ENCODE results near the gene ARHGAP12.

Gene ARHGAP12

DNA sequence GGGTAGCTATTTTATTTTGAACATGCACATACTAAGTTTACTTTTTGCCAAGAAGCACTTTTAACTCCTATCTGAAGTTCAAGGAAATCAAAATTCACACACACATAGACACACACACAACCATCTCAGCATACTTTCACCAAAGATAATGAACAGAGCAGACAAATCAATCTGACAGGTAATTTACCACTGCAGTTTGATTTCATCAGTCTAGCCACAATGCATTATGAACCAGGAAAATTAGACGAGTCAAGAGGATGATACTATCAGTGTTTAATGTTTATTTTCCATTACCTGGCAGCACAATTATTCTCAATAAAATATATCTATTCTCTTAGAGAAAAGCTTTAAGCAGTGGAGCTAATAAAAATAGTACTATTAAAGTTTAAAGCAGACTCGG lies 147.9 kb downstream of the ARHGAP12 start:
- H4K12ac ChIP-seq (ENCODE audit: low read depth, low read length): no peak overlapping the region
- no peaks in the 10 kb centered on the region for H3K79me1 ChIP-seq (ENCODE audit: low read length)
- no peak overlapping the region for H3K27ac ChIP-seq (ENCODE audit: low read depth, low read length)
- no peak overlapping the region for H3K23ac ChIP-seq (ENCODE audit: low read length)
- no peak overlapping the region for H2BK12ac ChIP-seq (ENCODE audit: low read length)
- H2BK120ac ChIP-seq (ENCODE audit: insufficient read depth, low read length, poor library complexity): no peak overlapping the region
- no peak overlapping the region for H4K8ac ChIP-seq (ENCODE audit: low read depth, low read length)
- no peak overlapping the region for H3K18ac ChIP-seq (ENCODE audit: low read length)
- H3K27me3 ChIP-seq (ENCODE audit: insufficient read depth, low read length): no peaks in the 10 kb centered on the region
- no peak overlapping the region for H3K4me2 ChIP-seq (ENCODE audit: low read length)
- H2AFZ ChIP-seq (ENCODE audit: insufficient read depth, low read length, poor library complexity): no peak overlapping the region
- H3K4ac ChIP-seq (ENCODE audit: low read depth, low read length): no peak overlapping the region
- no peaks in the 10 kb centered on the region for H3K79me2 ChIP-seq (ENCODE audit: control insufficient read depth, insufficient read depth, low read length, poor library complexity)
- H4K91ac ChIP-seq (ENCODE audit: low read depth, low read length): no peak overlapping the region
- no peak for DNase-seq
- no CpG with 5 or more reads among the region's 2 CpGs for WGBS (ENCODE audit: extremely low coverage, insufficient coverage, insufficient read length)
- no peak overlapping the region for H3K14ac ChIP-seq (ENCODE audit: low read length)
- H3K36me3 ChIP-seq (ENCODE audit: control insufficient read depth in 1 of 2, insufficient read depth in 2 of 2, low read length in 2 of 2): no peaks in the 10 kb centered on the region
- no peak overlapping the region for H3K4me3 ChIP-seq (ENCODE audit: low read depth, low read length)
- no peak overlapping the region for H3K9ac ChIP-seq (ENCODE audit: low read length)
- no peaks in the 10 kb centered on the region for H3K4me1 ChIP-seq (ENCODE audit: control insufficient read depth in 1 of 2, insufficient read depth in 2 of 2, low read length in 2 of 2)
- H2BK5ac ChIP-seq (ENCODE audit: low read depth, low read length, poor library complexity): no peak overlapping the region
- H3K9me3 ChIP-seq (ENCODE audit: insufficient read depth, low read depth, low read length): peaks cover 8% of the 10 kb centered on the region
- H2AK5ac ChIP-seq (ENCODE audit: low read length): no peak overlapping the region

DNA sequence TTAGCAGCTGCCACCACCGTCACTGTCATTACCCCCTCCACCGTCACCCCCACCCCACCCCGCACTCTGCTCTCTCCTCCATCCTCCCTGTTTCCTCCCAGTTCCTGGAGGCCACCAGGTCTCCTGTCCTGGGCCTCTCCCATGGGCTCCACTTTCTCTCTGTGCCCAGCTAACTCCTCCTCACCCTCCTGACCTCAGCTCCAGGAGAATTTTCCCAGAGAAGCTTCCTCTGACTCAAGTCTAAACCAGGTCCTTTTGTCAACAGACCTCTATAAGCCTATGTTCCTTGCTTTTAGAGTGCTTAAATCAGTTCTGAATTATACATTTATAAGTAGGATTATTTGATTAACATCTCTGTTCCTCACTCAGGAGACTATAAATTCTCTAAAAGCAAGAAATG lies 150.0 kb downstream of the ARHGAP12 start:
- Histone ChIP-seq H3K14ac (ENCODE audit: low read length) (no peak overlapping the region), H3K36me3 (ENCODE audit: control insufficient read depth in 1 of 2, insufficient read depth in 2 of 2, low read length in 2 of 2) (no peaks in the 10 kb centered on the region), H2BK120ac (ENCODE audit: insufficient read depth, low read length, poor library complexity) (no peak overlapping the region), H4K91ac (ENCODE audit: low read depth, low read length) (no peak overlapping the region), H4K8ac (ENCODE audit: low read depth, low read length) (no peak overlapping the region), H3K4me2 (ENCODE audit: low read length) (no peak overlapping the region), H2BK5ac (ENCODE audit: low read depth, low read length, poor library complexity) (no peak overlapping the region), H2AFZ (ENCODE audit: insufficient read depth, low read length, poor library complexity) (no peak overlapping the region), H3K18ac (ENCODE audit: low read length) (no peak overlapping the region), H3K4me1 (ENCODE audit: control insufficient read depth in 1 of 2, insufficient read depth in 2 of 2, low read length in 2 of 2) (peaks cover 11 to 12% of the 10 kb centered on the region in 2 experiments), H3K27me3 (ENCODE audit: insufficient read depth, low read length) (no peaks in the 10 kb centered on the region), H3K4ac (ENCODE audit: low read depth, low read length) (no peak overlapping the region), H3K27ac (ENCODE audit: low read depth, low read length) (no peak overlapping the region), H3K23ac (ENCODE audit: low read length) (no peak overlapping the region), H4K12ac (ENCODE audit: low read depth, low read length) (no peak overlapping the region), H2AK5ac (ENCODE audit: low read length) (no peak overlapping the region), H3K79me2 (ENCODE audit: control insufficient read depth, insufficient read depth, low read length, poor library complexity) (no peaks in the 10 kb centered on the region), H2BK12ac (ENCODE audit: low read length) (no peak overlapping the region), H3K79me1 (ENCODE audit: low read length) (peaks cover 3% of the 10 kb centered on the region), H3K9me3 (ENCODE audit: insufficient read depth, low read depth, low read length) (peaks cover 8% of the 10 kb centered on the region), H3K4me3 (ENCODE audit: low read depth, low read length) (no peak overlapping the region), H3K9ac (ENCODE audit: low read length) (no peak overlapping the region)
- no peak for DNase-seq
- no CpG with 5 or more reads among the region's 3 CpGs for WGBS (ENCODE audit: extremely low coverage, insufficient coverage, insufficient read length)

DNA sequence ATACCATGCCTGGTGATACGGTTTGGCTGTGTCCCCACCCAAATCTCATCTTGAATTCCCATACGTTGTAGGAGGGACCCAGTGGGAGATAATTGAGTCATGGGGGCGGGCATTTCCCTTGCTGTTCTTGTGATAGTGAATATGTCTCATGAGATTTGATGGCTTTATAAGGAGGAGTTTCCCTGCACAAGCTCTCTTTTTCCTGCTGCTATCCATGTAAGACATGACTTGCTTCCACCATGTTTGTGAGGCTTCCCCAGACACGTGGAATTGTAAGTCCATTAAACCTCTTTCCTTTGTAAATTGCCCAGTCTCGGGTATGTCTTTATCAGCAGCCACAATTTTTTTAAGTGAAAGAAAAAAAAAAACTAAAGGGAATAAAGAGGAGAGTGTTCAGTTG lies 152.5 kb downstream of the ARHGAP12 start:
- Histone ChIP-seq H4K91ac (ENCODE audit: low read depth, low read length) (no peak overlapping the region), H2BK5ac (ENCODE audit: low read depth, low read length, poor library complexity) (no peak overlapping the region), H3K36me3 (ENCODE audit: control insufficient read depth in 1 of 2, insufficient read depth in 2 of 2, low read length in 2 of 2) (no peaks in the 10 kb centered on the region), H2AK5ac (ENCODE audit: low read length) (no peak overlapping the region), H3K9ac (ENCODE audit: low read length) (no peak overlapping the region), H3K9me3 (ENCODE audit: insufficient read depth, low read depth, low read length) (peaks cover 8% of the 10 kb centered on the region), H3K18ac (ENCODE audit: low read length) (no peak overlapping the region), H3K27ac (ENCODE audit: low read depth, low read length) (no peak overlapping the region), H3K4me1 (ENCODE audit: control insufficient read depth in 1 of 2, insufficient read depth in 2 of 2, low read length in 2 of 2) (peaks cover 15 to 18% of the 10 kb centered on the region in 2 experiments), H4K12ac (ENCODE audit: low read depth, low read length) (no peak overlapping the region), H3K4me2 (ENCODE audit: low read length) (no peak overlapping the region), H3K23ac (ENCODE audit: low read length) (no peak overlapping the region), H4K8ac (ENCODE audit: low read depth, low read length) (no peak overlapping the region), H3K14ac (ENCODE audit: low read length) (no peak overlapping the region), H3K79me2 (ENCODE audit: control insufficient read depth, insufficient read depth, low read length, poor library complexity) (no peaks in the 10 kb centered on the region), H2AFZ (ENCODE audit: insufficient read depth, low read length, poor library complexity) (no peak overlapping the region), H3K4me3 (ENCODE audit: low read depth, low read length) (no peak overlapping the region), H2BK120ac (ENCODE audit: insufficient read depth, low read length, poor library complexity) (no peak overlapping the region), H3K27me3 (ENCODE audit: insufficient read depth, low read length) (no peaks in the 10 kb centered on the region), H3K4ac (ENCODE audit: low read depth, low read length) (no peak overlapping the region), H3K79me1 (ENCODE audit: low read length) (peaks cover 3% of the 10 kb centered on the region), H2BK12ac (ENCODE audit: low read length) (no peak overlapping the region)
- DNase-seq: no peak
- WGBS (ENCODE audit: extremely low coverage, insufficient coverage, insufficient read length): no CpG with 5 or more reads among the region's 5 CpGs

DNA sequence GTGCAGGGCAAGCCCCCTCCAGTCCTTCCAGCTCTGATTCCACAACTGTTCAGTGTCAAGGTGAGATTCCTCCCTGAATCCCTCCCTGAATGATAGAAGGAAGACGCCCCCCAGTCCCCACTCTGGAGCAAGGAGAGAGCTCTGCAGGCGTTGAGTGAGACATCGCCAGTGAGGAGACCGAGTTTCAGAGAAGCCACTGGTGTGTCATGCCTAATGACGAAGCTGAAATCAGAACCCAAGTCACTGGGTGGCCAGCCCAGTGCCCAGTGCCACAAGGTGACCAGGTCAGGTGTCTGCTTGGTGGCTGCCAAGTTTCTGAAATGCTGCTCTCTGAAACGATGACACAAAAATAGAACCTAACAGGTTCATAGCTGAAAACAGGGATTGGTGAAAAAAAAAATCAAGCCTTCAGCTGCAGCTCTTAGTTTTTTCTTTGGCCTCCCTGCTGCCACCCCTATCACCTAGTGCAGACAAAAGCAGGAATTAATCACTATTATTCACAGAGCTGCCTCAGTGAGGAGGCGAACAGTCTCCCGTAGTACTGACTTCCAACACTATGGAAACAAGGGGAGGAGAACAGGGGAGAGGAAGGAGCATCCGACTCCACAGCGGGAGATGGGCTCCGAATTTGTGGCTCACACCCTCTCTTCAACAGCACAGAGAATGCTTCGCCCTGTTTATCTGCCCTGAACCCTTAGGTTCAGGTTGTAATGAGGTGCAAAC lies 153.5 kb downstream of the ARHGAP12 start:
- Histone ChIP-seq H3K4me2 (ENCODE audit: low read length) (peak overlapping the region; percentile 25), H3K9ac (ENCODE audit: low read length) (no peak overlapping the region), H4K8ac (ENCODE audit: low read depth, low read length) (no peak overlapping the region), H3K9me3 (ENCODE audit: insufficient read depth, low read depth, low read length) (peaks cover 8% of the 10 kb centered on the region), H3K79me1 (ENCODE audit: low read length) (peaks cover 3% of the 10 kb centered on the region), H2AK5ac (ENCODE audit: low read length) (peak overlapping the region; percentile 39), H3K18ac (ENCODE audit: low read length) (no peak overlapping the region), H3K4ac (ENCODE audit: low read depth, low read length) (no peak overlapping the region), H3K4me3 (ENCODE audit: low read depth, low read length) (no peak overlapping the region), H2AFZ (ENCODE audit: insufficient read depth, low read length, poor library complexity) (no peak overlapping the region), H3K79me2 (ENCODE audit: control insufficient read depth, insufficient read depth, low read length, poor library complexity) (no peaks in the 10 kb centered on the region), H3K4me1 (ENCODE audit: control insufficient read depth in 1 of 2, insufficient read depth in 2 of 2, low read length in 2 of 2) (peaks cover 15 to 18% of the 10 kb centered on the region in 2 experiments), H2BK12ac (ENCODE audit: low read length) (peak overlapping the region; percentile 51), H4K12ac (ENCODE audit: low read depth, low read length) (no peak overlapping the region), H3K36me3 (ENCODE audit: control insufficient read depth in 1 of 2, insufficient read depth in 2 of 2, low read length in 2 of 2) (no peaks in the 10 kb centered on the region), H4K91ac (ENCODE audit: low read depth, low read length) (peak overlapping the region; percentile 55), H3K27ac (ENCODE audit: low read depth, low read length) (peak overlapping the region; percentile 50), H2BK5ac (ENCODE audit: low read depth, low read length, poor library complexity) (peak overlapping the region; percentile 18), H3K27me3 (ENCODE audit: insufficient read depth, low read length) (no peaks in the 10 kb centered on the region), H3K14ac (ENCODE audit: low read length) (no peak overlapping the region), H3K23ac (ENCODE audit: low read length) (no peak overlapping the region), H2BK120ac (ENCODE audit: insufficient read depth, low read length, poor library complexity) (peak overlapping the region; percentile 40)
- DNase-seq: no peak
- WGBS (ENCODE audit: extremely low coverage, insufficient coverage, insufficient read length): no CpG with 5 or more reads among the region's 12 CpGs
